ENCODE measurements around the gene LRRC4C.

DNA sequence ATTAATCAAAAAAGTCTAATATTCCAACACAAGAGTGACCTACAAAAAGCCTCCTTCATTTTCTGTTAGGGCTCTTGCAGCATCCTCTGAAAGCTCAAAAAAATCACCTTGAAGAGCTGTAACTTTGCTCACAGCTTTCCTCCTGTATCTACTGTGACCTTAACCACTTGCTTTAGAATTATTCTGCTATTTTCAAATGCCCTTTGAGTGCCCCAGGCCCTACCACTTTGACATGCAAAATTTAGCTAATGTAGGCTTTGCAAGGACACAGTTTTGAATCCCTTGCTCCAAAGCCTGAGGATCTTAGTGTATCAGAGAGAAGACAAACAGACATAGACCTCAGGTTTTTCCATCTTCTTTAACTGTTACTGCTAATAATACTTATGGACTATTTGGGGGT lies 253.1 kb downstream of the LRRC4C start:
- TF ChIP-seq ZNF138 (CRISPR knock-in tag; conservative IDR thresholded peaks at IDR 0.05) (no peak), FOXP4 (CRISPR knock-in tag; IDR thresholded peaks at IDR 0.05) (no peak), IRF2 (CRISPR knock-in tag; IDR thresholded peaks at IDR 0.05; ENCODE audit: borderline replicate concordance, low read depth) (no peak), NFYB (CRISPR knock-in tag; conservative IDR thresholded peaks at IDR 0.05; ENCODE audit: low read depth) (no peak), NFE2L1 (CRISPR knock-in tag; IDR thresholded peaks at IDR 0.05) (no peak), TP53 (CRISPR knock-in tag; IDR thresholded peaks at IDR 0.05) (no peak), ZBTB21 (CRISPR knock-in tag; IDR thresholded peaks at IDR 0.05; ENCODE audit: borderline replicate concordance) (no peak), ZNF512 (CRISPR knock-in tag; IDR thresholded peaks at IDR 0.05; ENCODE audit: borderline replicate concordance) (no peak), MAX (CRISPR knock-in tag; IDR thresholded peaks at IDR 0.05) (no peak)
- TF ChIP-seq, protein P1, sequence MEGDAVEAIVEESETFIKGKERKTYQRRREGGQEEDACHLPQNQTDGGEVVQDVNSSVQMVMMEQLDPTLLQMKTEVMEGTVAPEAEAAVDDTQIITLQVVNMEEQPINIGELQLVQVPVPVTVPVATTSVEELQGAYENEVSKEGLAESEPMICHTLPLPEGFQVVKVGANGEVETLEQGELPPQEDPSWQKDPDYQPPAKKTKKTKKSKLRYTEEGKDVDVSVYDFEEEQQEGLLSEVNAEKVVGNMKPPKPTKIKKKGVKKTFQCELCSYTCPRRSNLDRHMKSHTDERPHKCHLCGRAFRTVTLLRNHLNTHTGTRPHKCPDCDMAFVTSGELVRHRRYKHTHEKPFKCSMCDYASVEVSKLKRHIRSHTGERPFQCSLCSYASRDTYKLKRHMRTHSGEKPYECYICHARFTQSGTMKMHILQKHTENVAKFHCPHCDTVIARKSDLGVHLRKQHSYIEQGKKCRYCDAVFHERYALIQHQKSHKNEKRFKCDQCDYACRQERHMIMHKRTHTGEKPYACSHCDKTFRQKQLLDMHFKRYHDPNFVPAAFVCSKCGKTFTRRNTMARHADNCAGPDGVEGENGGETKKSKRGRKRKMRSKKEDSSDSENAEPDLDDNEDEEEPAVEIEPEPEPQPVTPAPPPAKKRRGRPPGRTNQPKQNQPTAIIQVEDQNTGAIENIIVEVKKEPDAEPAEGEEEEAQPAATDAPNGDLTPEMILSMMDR (IDR thresholded peaks at IDR 0.05), result no peak
- TF ChIP-seq, protein P2, sequence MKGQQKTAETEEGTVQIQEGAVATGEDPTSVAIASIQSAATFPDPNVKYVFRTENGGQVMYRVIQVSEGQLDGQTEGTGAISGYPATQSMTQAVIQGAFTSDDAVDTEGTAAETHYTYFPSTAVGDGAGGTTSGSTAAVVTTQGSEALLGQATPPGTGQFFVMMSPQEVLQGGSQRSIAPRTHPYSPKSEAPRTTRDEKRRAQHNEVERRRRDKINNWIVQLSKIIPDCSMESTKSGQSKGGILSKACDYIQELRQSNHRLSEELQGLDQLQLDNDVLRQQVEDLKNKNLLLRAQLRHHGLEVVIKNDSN (CRISPR knock-in tag; IDR thresholded peaks at IDR 0.05), result no peak
